MCF 10A (cell line): Measurements from ENCODE around the gene CRIP1. TPM values are rescaled to one million over a fixed set of nuclear protein-coding genes. Genes with fewer than 3 reads are reported as not detected.

Experiments
- BruUV-seq: library from RNA; stranded (reverse); fragments of 400-500 nt; replicated peaks from 2 replicates; lab custom pipeline; 2021; lab: Mats Ljungman, UMichigan
- CTCF ChIA-PET: fragments of 300-600 bp; sonication (Branson Sonifier 250); formaldehyde crosslinking; extraction: SDS; loops from one replicate; lab custom pipeline; 2021; ENCODE audit warnings: antibody characterized with exemption, inconsistent platforms; lab: Yijun Ruan, JAX
- POLR2A ChIA-PET: fragments of 300-600, 350-650 bp; sonication (Branson Sonifier 250); formaldehyde crosslinking; extraction: SDS; loops from one replicate; lab custom pipeline; 2020; ENCODE audit warnings: antibody characterized with exemption, inconsistent platforms; lab: Yijun Ruan, JAX
- DNase-seq: peaks from one replicate; pipeline ENCODE4 v3.0.0-alpha.2; 2018; ENCODE audit not compliant: unreplicated experiment
- H3K27ac Mint-ChIP-seq: one replicate; pipeline ENCODE4 v1.8.0; 2022; ENCODE audit warnings: mild to moderate bottlenecking, low read depth, mixed read lengths; ENCODE audit not compliant: unreplicated experiment
- H3K27me3 Mint-ChIP-seq: one replicate; pipeline ENCODE4 v1.8.0; 2022; ENCODE audit warnings: mixed read lengths; ENCODE audit not compliant: insufficient read depth, unreplicated experiment
- H3K36me3 Mint-ChIP-seq: one replicate; pipeline ENCODE4 v1.8.0; 2022; ENCODE audit warnings: mild to moderate bottlenecking, moderate library complexity, mixed read lengths; ENCODE audit not compliant: insufficient read depth, unreplicated experiment
- H3K4me1 Mint-ChIP-seq: one replicate; pipeline ENCODE4 v1.8.0; 2022; ENCODE audit warnings: mixed read lengths; ENCODE audit not compliant: insufficient read depth, unreplicated experiment
- H3K4me3 Mint-ChIP-seq: one replicate; pipeline ENCODE4 v1.8.0; 2022; ENCODE audit warnings: mild to moderate bottlenecking, moderate library complexity, mixed read lengths; ENCODE audit not compliant: unreplicated experiment
- H3K9me3 Mint-ChIP-seq: one replicate; pipeline ENCODE4 v1.8.0; 2022; ENCODE audit warnings: mixed read lengths; ENCODE audit not compliant: unreplicated experiment
- intact Hi-C: fragments of 100-400 bp; cut with micrococcal nuclease; formaldehyde crosslinking; loops from 2 replicates; pipeline ENCODE4 v1.14.1; 2022
- total RNA-seq: library from RNA; stranded (reverse); gene quantifications from 2 replicates; pipeline ENCODE4 v1.2.3, GENCODE V29; 2022
- TF ChIP-seq, protein P1 (sequence below): fragments of 200-600 bp; IDR thresholded peaks from one replicate; pipeline ENCODE4 v1.8.0; 2022; ENCODE audit warnings: antibody characterized with exemption, mild to moderate bottlenecking; ENCODE audit not compliant: unreplicated experiment

The CRIP1 gene
- total RNA-seq, 1 experiment from 2014 or later = not detected

GRCh38 chr14:105452963-105453362 lies 33.7 kb upstream of the CRIP1 start:
- intact Hi-C loops = no loop called here
- H3K9me3 Mint-ChIP-seq = no peaks in the 10 kb centered on the region
- POLR2A ChIA-PET = interaction anchor here (0.6 kb wide), 1 partner anchor 901 kb away, joined by 3 read pairs; no protein-coding TSS in a partner anchor
- no peaks in the 10 kb centered on the region for H3K27me3 Mint-ChIP-seq
- no peaks in the 10 kb centered on the region for H3K4me1 Mint-ChIP-seq
- no TSS peak for BruUV-seq
- CTCF ChIA-PET = interaction anchor here (1.0 to 1.7 kb wide), 2 partner anchors 17 to 37 kb away, joined by 3 to 5 read pairs; no protein-coding TSS in a partner anchor
- H3K36me3 Mint-ChIP-seq = peaks cover 57% of the 10 kb centered on the region
- TF ChIP-seq, protein P1, sequence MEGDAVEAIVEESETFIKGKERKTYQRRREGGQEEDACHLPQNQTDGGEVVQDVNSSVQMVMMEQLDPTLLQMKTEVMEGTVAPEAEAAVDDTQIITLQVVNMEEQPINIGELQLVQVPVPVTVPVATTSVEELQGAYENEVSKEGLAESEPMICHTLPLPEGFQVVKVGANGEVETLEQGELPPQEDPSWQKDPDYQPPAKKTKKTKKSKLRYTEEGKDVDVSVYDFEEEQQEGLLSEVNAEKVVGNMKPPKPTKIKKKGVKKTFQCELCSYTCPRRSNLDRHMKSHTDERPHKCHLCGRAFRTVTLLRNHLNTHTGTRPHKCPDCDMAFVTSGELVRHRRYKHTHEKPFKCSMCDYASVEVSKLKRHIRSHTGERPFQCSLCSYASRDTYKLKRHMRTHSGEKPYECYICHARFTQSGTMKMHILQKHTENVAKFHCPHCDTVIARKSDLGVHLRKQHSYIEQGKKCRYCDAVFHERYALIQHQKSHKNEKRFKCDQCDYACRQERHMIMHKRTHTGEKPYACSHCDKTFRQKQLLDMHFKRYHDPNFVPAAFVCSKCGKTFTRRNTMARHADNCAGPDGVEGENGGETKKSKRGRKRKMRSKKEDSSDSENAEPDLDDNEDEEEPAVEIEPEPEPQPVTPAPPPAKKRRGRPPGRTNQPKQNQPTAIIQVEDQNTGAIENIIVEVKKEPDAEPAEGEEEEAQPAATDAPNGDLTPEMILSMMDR = no peak
- no peak overlapping the region for H3K27ac Mint-ChIP-seq
- DNase-seq = no peak
- H3K4me3 Mint-ChIP-seq = no peak overlapping the region

DNA sequence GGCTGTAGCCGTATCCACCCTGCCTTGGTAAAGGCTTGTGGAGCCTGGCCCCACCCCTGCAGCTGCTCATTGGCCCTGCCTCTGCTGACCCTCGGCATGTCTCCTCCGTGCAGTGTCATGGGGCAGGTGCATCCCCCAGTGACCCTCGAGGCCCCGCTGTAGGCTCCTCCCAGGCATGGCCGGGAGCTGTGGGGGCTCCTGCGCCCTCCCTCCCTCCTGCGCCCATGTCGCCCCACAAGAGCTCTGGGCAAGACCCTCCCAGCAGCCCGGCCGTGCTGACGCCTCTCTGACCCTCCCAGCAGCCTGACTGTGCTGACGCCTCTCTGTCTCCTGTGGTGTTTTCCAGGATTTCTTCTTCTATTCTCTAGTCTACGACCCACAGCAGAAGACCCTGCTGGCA lies 32.8 kb upstream of the CRIP1 start:
- CTCF ChIA-PET = interaction anchor here (1.0 kb wide), 1 partner anchor 36 kb away, joined by 3 read pairs; no protein-coding TSS in a partner anchor
- POLR2A ChIA-PET = interaction anchor here (0.7 kb wide), 1 partner anchor 36 kb away, joined by 4 read pairs; no protein-coding TSS in a partner anchor
- no peak overlapping the region for H3K4me3 Mint-ChIP-seq

GRCh38 chr14:105455086-105455640 lies 31.5 kb upstream of the CRIP1 start:
- H3K27me3 Mint-ChIP-seq = no peaks in the 10 kb centered on the region
- intact Hi-C loops = no loop called here
- no peak overlapping the region for H3K27ac Mint-ChIP-seq
- H3K4me3 Mint-ChIP-seq = no peak overlapping the region
- TF ChIP-seq, protein P1 = no peak
- no peaks in the 10 kb centered on the region for H3K4me1 Mint-ChIP-seq
- CTCF ChIA-PET = no interaction called here
- BruUV-seq = no TSS peak
- H3K36me3 Mint-ChIP-seq = peaks cover 52% of the 10 kb centered on the region
- no peaks in the 10 kb centered on the region for H3K9me3 Mint-ChIP-seq
- POLR2A ChIA-PET = no interaction called here
- DNase-seq = no peak

More for the DNA sequence above, 32.8 kb upstream of the CRIP1 start:
- peaks cover 59% of the 10 kb centered on the region for H3K36me3 Mint-ChIP-seq
- TF ChIP-seq, protein P1 = no peak
- intact Hi-C loops = no loop called here
- no TSS peak for BruUV-seq
- no peaks in the 10 kb centered on the region for H3K9me3 Mint-ChIP-seq
- H3K4me1 Mint-ChIP-seq = no peaks in the 10 kb centered on the region
- DNase-seq = no peak
- no peak overlapping the region for H3K27ac Mint-ChIP-seq
- H3K27me3 Mint-ChIP-seq = no peaks in the 10 kb centered on the region

GRCh38 chr14:105455766-105456660 lies 30.7 kb upstream of the CRIP1 start:
- ChIA-PET POLR2A (no interaction called here), CTCF (interaction anchor here (1.3 to 1.6 kb wide), 2 partner anchors 25 to 34 kb away, joined by 5 to 9 read pairs; no protein-coding TSS in a partner anchor)
- BruUV-seq = no TSS peak
- Mint-ChIP-seq H3K27me3 (no peaks in the 10 kb centered on the region), H3K27ac (no peak overlapping the region), H3K4me1 (no peaks in the 10 kb centered on the region), H3K4me3 (no peak overlapping the region), H3K36me3 (peaks cover 43% of the 10 kb centered on the region), H3K9me3 (no peaks in the 10 kb centered on the region)
- no peak for DNase-seq
- intact Hi-C loops = no loop called here
- TF ChIP-seq, protein P1 = no peak
